Measurements from ENCODE around the gene LRRC10B. TPM values are rescaled to one million over a fixed set of nuclear protein-coding genes. Genes with fewer than 3 reads are reported as not detected.

Gene LRRC10B
- total RNA-seq, 1 experiment from 2014 or later, result not detected

GRCh38 chr11:61522881-61523280 is 14.3 kb downstream of the LRRC10B start:
- in situ Hi-C loops (cut with HindIII; ENCODE audit: low pct_unique_long_range_greater_than_20kb, low sequenced_read_pairs), result no loop called here
- DNase-seq (ENCODE audit: low read depth), result no peak

- in situ Hi-C loops (cut with HindIII; ENCODE audit: low pct_unique_long_range_greater_than_20kb, low sequenced_read_pairs), result no loop called here
- no peak for DNase-seq (ENCODE audit: low read depth)
These were observed 15.9 kb downstream of the LRRC10B start for GRCh38 chr11:61524446-61524845.

- in situ Hi-C loops (cut with HindIII; ENCODE audit: low pct_unique_long_range_greater_than_20kb, low sequenced_read_pairs), result no loop called here
- no peak for DNase-seq (ENCODE audit: low read depth)
These were observed 16.5 kb downstream of the LRRC10B start for GRCh38 chr11:61524963-61525587.

GRCh38 chr11:61526229-61526628 is 17.7 kb downstream of the LRRC10B start:
- in situ Hi-C loops (cut with HindIII; ENCODE audit: low pct_unique_long_range_greater_than_20kb, low sequenced_read_pairs), result no loop called here
- no peak for DNase-seq (ENCODE audit: low read depth)

- no peak for DNase-seq (ENCODE audit: low read depth)
- in situ Hi-C loops (cut with HindIII; ENCODE audit: low pct_unique_long_range_greater_than_20kb, low sequenced_read_pairs), result no loop called here
These were observed 18.6 kb downstream of the LRRC10B start for GRCh38 chr11:61526956-61527731.

- in situ Hi-C loops (cut with HindIII; ENCODE audit: low pct_unique_long_range_greater_than_20kb, low sequenced_read_pairs), result no loop called here
- DNase-seq (ENCODE audit: low read depth), result no peak
These were observed 19.6 kb downstream of the LRRC10B start for GRCh38 chr11:61528114-61528513.

GRCh38 chr11:61529537-61530225 is 21.1 kb downstream of the LRRC10B start:
- in situ Hi-C loops (cut with HindIII; ENCODE audit: low pct_unique_long_range_greater_than_20kb, low sequenced_read_pairs), result no loop called here
- DNase-seq (ENCODE audit: low read depth), result no peak

- in situ Hi-C loops (cut with HindIII; ENCODE audit: low pct_unique_long_range_greater_than_20kb, low sequenced_read_pairs), result no loop called here
- DNase-seq (ENCODE audit: low read depth), result no peak
These were observed 22.5 kb downstream of the LRRC10B start for GRCh38 chr11:61531044-61531443.

GRCh38 chr11:61532134-61533038 is 23.8 kb downstream of the LRRC10B start:
- no peak for DNase-seq (ENCODE audit: low read depth)
- in situ Hi-C loops (cut with HindIII; ENCODE audit: low pct_unique_long_range_greater_than_20kb, low sequenced_read_pairs), result no loop called here

- DNase-seq (ENCODE audit: low read depth), result no peak
- in situ Hi-C loops (cut with HindIII; ENCODE audit: low pct_unique_long_range_greater_than_20kb, low sequenced_read_pairs), result no loop called here
These were observed 24.5 kb downstream of the LRRC10B start for GRCh38 chr11:61533039-61533375.

- no peak for DNase-seq (ENCODE audit: low read depth)
- in situ Hi-C loops (cut with HindIII; ENCODE audit: low pct_unique_long_range_greater_than_20kb, low sequenced_read_pairs), result no loop called here
These were observed 24.9 kb downstream of the LRRC10B start for GRCh38 chr11:61533401-61533800.

GRCh38 chr11:61534025-61534932 is 25.7 kb downstream of the LRRC10B start:
- no peak for DNase-seq (ENCODE audit: low read depth)
- in situ Hi-C loops (cut with HindIII; ENCODE audit: low pct_unique_long_range_greater_than_20kb, low sequenced_read_pairs), result no loop called here

- in situ Hi-C loops (cut with HindIII; ENCODE audit: low pct_unique_long_range_greater_than_20kb, low sequenced_read_pairs), result no loop called here
- no peak for DNase-seq (ENCODE audit: low read depth)
These were observed 26.6 kb downstream of the LRRC10B start for GRCh38 chr11:61534933-61535839.

GRCh38 chr11:61535998-61536675 is 27.6 kb downstream of the LRRC10B start:
- in situ Hi-C loops (cut with HindIII; ENCODE audit: low pct_unique_long_range_greater_than_20kb, low sequenced_read_pairs), result no loop called here
- DNase-seq (ENCODE audit: low read depth), result no peak

- no peak for DNase-seq (ENCODE audit: low read depth)
- in situ Hi-C loops (cut with HindIII; ENCODE audit: low pct_unique_long_range_greater_than_20kb, low sequenced_read_pairs), result no loop called here
These were observed 28.2 kb downstream of the LRRC10B start for GRCh38 chr11:61536676-61537270.

GRCh38 chr11:61537326-61537725 is 28.8 kb downstream of the LRRC10B start:
- DNase-seq (ENCODE audit: low read depth), result no peak
- in situ Hi-C loops (cut with HindIII; ENCODE audit: low pct_unique_long_range_greater_than_20kb, low sequenced_read_pairs), result no loop called here
